HG02759 (cell line): ENCODE measurements around the gene ACTMAP.
"Not testable (repeated sequence)": the region's sequence is repeated elsewhere in the genome, so short reads cannot be mapped to it uniquely, and the experiment has no call there.

Experiments used
- ATAC-seq: cut with Tn5 transposase; IDR thresholded peaks from one replicate; pipeline ENCODE4 v1.9.1; 2021; ENCODE audit warnings: mild to moderate bottlenecking, moderate library complexity; ENCODE audit not compliant: unreplicated experiment

Gene ACTMAP

DNA sequence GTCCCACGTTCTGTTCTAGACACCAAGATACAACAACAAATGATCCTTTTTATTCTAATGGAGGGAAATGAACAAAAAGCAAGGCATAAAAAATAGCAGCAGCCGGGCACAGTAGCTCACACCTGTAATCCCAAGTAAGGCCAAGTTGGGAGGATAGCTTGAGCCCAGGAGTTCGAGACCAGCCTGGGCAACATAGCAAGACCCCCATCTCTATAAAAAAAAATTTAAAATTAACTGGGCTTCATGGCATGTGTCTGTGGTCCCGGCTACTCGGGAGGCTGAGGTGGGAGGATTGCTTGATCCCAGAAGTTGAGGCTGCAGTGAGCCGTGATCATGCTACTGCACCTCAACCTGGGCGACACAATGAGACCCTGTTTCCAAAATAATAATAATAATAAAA lies 26.1 kb upstream of the ACTMAP start:
- ATAC-seq, result no peak

DNA sequence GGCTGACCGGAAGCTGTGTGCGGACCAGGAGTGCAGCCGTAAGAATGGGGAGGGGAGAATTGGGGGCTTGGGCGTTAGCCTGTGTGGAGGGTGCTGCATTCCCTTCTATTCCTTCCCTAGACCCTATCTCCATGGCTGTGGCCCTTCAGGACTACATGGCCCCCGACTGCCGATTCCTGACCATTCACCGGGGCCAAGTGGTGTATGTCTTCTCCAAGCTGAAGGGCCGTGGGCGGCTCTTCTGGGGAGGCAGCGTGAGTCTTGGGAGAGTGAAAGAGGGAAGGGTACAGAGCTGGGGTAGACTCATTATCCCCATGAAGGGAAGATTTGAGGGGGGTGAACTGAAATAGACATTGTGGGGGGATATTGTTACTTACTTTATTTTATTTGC lies 25.4 kb upstream of the ACTMAP start:
- ATAC-seq, result no peak

DNA sequence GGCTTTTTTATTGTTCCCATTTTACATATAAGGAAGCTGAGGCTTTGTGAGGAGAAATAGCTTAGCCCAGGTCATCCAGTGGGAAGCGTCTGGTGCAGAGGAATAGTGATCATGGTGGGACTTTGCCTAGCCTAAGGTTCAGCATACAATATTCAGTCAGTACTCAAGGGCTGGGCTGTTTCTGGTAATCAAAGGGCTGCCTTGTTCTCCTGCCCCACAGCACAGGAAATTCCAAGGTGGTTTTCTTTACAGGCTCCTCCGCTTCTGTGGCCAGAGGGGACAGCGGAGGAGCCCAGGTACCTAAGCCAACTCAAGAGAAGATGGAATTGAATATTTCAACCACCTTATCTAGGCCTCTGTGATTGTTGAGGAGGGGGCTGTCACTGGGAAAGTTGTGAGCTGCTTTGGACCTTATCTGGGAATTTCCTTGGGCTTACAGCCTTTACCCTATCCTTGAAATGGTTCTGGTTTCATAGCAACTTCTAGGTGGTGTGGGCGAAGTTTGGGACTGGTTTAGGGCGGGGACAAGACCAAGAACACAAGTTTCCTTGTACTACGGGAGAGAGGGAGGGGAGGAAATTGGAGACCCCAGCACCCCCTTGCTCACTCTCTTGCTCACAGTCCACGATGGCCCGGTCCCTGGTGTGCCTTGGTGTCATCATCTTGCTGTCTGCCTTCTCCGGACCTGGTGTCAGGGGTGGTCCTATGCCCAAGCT lies 24.8 kb upstream of the ACTMAP start, which contains the start of gene MIA:
MIA (plus strand) TSS at position 606 of the 716 bp plus-strand sequence; CDS start at position 628, 22 bp downstream.
- no peak for ATAC-seq

DNA sequence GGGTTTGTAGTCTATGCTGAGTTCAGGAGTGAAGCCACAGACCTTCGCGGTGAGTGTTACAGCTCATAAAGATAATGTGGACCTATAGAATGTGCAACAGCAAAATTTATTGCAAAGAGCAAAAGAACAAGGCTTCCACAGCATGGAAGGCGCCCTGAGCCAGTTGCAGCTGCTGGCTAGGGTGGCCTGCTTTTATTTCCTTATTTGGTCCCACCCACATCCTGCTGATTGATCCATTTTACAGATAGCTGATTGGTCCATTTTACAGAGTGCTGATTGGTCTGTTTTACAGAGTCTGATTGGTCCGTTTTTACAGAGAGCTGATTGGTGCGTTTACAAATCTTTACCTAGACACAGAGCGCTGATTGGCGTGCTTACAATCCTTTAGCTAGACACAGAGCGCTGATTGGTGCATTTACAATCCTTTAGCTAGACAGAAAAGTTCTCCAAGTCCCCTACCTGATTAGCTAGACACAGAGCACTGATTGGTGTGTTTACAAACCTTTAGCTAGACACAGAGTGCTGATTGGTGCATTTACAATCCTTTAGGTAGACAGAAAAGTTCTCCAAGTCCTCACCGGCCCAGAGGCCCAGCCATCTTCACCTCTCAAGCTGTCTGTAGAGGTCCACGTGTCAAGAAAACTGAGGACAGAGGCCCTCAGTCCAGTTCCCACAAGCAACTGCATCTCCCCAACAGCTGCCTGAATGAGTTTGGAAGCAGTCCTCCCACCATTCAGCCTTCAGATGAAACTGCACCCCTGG lies 21.0 kb upstream of the ACTMAP start:
- ATAC-seq, result not testable (repeated sequence)

DNA sequence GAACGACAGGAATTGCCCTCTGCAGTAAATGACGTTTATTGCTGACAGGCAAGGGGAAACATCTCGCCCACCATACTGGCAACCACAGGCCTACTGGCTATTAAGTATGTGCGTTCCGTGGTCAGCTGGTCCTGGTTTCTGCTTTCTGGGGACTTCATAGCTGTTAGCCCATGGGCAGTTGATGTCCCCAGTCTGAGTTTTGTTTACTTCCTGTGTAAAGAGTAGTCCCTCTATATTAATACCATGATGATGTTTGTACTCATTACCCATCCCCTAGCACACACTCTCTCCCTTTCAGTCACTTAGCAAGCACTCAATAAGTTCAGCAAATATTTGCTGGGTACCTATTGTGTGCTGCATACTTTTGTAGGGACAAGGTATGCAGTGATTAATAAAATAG lies 18.6 kb upstream of the ACTMAP start:
- ATAC-seq, result no peak

DNA sequence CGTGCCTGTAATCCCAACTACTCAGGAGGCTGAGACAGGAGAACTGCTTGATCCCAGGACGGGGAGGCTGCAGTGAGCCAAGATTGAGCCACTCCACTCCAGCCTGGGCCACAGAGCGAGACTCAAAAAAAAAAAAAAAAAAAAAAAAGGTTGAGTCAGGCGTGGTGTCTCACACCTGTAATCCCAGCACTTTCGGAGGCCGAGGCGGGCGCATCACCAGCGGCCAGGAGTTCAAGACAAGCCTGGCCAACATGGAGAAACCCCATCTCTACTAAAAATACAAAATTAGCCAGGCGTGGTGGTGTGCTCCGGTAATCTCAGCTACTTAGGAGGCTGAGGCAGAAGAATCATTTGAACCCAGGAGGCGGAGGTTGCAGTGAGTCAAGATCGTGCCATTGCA lies 16.1 kb upstream of the ACTMAP start:
- not testable (repeated sequence) for ATAC-seq

DNA sequence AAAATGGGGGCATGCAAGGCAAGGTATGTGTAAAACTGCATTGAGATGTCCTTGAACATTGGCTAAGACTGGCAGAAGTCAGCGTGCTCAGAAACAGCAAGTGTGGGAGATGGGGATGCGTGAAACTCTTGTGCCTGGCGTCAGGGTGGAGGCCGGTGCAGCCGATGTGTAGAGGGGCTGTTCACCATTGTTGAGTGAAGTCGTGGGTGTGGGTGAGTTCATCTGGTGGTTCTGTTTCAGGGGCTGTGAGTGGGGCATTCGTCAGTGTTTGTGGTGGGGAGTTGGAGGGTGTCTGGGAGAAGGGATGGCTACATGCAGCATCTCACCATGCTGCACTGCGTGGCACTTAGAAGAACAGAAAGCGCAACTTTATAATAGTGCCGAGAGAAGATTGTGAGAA lies 13.7 kb upstream of the ACTMAP start:
- ATAC-seq, result no peak

DNA sequence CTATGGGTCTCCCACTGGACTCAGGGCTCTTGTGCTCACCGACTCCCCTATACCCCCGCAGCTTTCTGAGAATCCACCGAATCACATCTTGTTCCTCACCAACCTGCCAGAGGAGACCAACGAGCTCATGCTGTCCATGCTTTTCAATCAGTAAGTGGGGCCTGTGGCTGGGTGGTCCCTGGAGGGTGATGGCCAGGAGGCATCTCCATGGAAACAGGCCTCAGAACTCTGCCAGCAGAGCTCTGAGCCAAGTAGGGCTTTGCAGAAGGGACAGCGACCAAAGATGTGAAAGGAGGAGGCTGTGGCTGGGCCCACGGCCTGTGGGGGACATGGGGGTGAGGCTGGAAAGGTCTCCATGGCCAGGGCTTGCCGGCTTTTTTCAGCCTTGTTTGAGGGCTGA lies 13.2 kb upstream of the ACTMAP start:
- ATAC-seq, result no peak

DNA sequence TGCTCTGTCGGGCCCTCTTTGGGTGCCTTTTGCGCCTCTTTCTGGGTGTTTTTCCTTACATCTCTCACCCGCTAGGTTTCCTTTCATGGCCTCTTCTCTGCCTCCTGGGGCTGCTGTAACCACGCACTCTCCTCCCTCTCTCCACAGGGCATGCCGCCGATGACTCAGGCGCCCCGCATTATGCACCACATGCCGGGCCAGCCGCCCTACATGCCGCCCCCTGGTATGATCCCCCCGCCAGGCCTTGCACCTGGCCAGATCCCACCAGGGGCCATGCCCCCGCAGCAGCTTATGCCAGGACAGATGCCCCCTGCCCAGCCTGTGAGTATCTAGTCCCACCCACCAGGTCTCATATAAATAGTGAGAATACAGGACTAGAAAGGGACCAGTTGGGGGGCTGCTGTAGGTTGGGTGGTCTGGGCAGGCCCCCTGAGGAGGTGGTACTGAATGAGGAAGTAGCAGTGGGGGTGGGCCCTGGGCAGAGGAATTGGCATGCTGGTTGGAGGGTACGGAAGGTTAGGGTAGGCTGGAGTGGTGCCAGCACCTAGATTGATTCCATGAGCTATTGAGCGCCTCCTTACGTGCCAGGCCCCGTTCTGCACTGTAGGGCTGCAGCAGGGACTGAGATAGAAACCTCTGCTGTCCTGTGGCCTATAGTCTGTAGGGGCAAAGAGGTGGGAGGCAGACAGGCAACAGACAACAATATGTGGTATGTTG lies 12.6 kb upstream of the ACTMAP start:
- no peak for ATAC-seq

DNA sequence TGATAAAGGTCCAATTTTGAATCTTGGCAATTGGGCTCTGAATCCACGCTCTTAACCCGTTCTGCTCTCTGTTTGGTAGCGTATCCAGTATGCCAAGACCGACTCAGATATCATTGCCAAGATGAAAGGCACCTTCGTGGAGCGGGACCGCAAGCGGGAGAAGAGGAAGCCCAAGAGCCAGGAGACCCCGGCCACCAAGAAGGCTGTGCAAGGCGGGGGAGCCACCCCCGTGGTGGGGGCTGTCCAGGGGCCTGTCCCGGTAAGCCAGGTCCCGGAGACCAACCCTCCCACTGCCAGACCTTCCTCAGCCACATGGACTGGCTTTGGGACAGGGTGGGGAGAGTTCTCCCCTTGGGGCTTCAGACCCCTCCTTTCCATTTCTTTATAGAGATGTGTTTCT lies 9.1 kb upstream of the ACTMAP start:
- no peak for ATAC-seq

DNA sequence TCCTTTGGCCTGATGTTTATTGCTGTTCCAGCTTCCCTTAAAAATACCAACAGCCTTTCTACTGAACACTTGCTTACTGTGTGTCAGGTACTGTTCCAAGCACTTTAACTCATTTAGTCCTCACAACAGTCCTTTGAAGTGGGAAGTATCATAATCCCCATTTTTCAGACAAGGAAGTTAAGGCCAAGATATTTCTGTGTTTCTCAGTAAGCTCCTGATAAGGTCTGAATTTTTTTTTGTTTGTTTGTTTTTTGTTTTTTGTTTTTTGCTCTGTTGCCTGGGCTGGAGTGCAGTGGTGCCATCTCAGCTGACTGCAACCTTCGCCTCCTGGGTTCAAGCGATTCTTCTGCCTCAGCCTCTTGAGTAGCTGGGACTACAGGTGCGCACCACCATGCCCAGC lies 8.2 kb upstream of the ACTMAP start:
- no peak for ATAC-seq

DNA sequence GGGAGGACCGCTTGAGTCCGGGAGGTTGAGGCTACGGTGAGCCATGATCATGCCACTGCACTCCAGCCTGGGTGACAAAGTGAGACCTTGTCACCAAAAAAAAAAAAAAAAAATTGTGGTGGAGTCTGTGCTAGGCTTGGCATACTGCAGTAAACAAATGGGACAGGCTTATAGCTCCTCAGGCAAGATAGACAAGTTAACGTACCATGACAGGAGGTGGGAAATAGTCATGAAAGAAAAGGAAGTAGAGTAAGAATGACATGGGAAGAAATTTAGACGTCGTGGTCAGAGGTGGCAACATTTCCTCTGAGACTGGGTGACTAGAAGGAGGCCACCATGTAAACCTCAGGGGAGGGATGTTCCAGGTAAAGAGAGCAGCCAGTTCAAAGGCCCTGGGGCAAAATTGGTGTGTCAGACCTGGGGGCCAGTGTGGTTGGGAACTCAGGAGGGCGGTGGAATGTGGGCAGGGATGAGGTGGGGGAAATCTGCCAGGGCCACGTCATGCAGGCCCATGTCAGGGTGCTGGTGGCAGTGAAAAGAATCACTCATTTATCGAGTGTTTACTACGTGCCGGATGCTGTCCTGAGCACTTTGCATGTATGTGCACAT lies 6.3 kb upstream of the ACTMAP start:
- no peak for ATAC-seq

DNA sequence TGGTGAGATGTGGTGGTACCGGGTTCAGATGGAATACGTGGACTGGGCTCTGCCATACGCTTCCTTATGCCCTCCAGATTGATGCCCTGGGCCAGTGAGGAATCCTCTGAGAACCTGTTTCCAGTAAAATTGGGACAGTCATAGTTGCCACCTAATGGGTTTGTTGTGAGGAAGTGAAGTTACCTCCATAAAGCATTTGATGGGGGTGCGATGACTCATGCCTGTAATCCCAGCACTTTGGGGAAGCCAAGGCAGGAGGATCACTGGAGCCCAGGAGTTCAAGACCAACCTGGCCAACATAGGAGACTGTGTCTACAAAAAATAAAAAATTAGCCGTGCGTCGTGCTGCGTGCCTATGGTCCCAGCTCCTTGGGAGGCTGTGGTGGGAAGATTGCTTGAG lies 5.5 kb upstream of the ACTMAP start:
- no peak for ATAC-seq

DNA sequence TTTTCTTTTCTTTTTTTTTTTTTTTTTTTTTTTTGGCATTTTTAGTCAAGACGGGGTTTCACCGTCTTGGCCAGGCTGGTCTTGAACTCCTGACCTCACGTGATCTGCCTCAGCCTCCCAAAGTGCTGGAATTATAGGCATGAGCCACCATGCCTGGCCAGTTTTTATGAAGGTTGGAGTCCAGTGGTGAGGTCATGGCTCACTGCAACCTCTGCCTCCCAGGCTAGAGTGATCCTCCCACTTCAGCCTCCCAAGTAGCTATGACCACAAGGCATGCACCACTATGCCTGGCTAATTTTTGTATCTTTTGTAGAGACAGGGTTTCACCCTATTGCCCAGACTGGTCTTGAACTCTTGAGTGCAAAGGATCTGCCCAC lies 5.0 kb upstream of the ACTMAP start:
- no peak for ATAC-seq

DNA sequence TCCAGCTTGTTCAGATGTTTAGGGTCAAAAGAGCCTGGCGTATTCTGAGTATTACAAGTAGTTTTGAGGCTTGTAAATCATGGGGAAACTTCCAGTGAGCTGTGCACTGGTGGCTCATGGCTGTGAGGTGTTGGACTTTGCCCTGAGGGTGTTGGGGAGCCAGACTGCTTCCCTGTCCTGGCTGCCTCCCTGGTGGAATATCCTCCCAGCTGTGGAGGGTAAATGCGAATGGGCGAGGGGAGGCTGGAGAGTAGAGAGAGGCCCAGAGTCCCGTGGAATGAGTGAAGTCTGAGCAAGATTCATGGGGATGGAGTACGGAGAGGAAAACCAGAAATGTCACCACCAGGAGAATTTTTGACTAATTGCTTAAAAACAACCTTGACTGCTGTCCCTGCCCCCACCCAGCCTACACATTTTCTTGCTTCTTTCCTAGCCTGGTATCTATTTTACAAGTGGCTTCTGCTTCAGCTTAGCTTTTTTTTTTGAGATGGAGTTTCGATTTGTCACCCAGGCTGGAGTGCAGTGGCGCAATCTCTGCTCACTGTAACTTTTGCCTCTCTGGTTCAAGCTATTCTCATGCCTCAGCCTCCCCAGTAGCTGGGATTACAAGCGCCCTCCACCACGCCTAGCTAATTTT lies 4.5 kb upstream of the ACTMAP start:
- no peak for ATAC-seq

DNA sequence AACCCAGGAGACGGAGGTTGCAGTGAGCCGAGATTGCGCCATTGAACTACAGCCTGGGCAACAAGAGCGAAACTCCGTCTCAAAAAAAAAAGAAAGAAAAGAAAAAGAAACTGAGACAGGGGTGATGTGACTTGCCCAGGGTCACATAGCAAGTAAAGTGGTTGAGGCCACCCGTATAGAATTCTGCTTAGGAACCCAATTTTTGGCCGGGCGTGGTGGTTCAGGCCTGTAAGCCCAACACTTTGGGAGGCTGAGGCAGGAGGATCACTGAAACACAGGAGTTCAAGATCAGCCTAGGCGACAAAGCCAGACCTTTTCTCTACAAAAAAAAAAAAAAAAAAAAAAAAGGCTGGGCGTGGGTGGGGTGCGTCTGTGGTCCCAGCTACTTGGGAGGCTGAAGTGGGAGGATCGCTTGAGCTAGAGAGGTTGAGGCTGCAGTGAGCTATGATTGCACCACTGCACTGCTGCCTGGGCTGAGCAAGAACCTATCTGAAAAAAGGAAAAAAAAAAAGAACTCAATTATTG lies 2.0 kb upstream of the ACTMAP start:
- no peak for ATAC-seq

DNA sequence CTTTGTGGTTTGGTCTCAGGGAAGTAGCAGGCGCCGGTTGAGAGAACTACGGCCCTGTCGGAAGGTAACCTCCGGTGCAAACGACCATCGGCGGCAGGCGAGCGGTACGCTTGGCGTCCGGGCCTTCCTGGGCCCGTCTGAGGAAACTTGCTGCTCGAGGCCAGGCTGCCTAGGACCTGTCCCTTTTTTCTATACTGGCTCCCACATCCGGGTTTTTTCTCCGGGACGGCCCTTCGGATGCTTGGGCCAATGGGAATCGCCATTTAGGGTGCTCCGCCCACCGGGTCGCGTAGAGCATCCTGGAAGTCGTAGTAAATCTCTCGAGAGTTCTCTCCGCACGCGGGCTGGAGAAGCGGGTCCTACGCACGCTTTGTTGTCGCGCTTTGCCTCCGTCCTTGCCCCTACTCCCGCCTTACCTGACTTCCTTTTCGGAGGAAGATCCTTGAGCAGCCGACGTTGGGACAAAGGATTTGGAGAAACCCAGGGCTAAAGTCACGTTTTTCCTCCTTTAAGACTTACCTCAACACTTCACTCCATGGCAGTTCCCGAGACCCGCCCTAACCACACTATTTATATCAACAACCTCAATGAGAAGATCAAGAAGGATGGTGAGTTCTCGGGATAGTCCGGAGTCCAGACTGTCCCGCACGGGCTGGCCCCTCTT lies 729 bp upstream of the ACTMAP start, which contains the start of gene SNRPA:
SNRPA (plus strand) TSS at position 330 of the 664 bp plus-strand sequence; CDS start at position 536, 206 bp downstream.
- peak; percentile 67 for ATAC-seq

DNA sequence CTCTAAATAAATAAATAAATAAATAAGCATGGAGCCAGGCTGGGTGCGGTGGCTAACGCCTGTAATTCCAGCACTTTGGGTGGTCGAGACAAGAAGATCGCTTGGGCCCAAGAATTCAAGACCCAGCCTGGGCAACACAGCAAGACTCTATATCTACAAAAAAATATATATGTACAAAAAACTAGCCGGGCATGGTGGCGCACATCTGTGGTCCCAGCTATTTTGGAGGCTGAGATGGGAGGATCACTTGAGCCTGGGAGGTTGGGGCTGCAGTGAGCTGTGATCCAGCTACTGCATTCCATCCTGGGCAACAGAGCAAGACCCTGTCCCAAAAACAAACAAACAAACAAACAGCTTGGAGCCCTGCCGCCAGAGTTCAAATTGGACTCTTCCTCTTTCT lies 2.7 kb downstream of the ACTMAP start:
- ATAC-seq, result no peak

DNA sequence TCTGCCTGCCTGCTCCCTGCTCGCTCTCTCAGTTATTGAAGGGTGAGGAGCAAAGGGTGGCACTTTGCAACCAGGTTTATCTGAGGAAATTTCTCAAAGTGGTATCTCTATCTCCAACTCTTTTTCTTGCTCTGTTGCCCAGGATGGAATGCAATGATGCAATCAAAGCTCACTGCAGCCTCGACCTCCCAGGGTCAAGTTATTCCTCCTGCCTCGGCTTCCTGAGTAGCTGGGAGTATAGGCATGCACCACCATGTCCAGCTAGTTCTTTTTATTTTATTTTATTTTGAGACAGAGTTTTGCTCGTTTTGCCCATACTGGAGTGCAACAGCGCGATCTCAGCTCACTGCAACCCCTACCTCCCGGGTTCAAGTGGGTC lies 4.9 kb downstream of the ACTMAP start:
- ATAC-seq, result no peak
